Thyroid gland (tissue), 4 donors: Measurements from ENCODE around the gene PREX1. TPM values are rescaled to one million over a fixed set of nuclear protein-coding genes. Genes with fewer than 3 reads are reported as not detected.
A peak's percentile ranks its signal among the peaks of the same experiment; 100 is the strongest.
"Not testable (repeated sequence)": the region's sequence is repeated elsewhere in the genome, so short reads cannot be mapped to it uniquely, and the experiment has no call there.

ENCODE experiments used
- DNase-seq, 2 donors: peaks; one replicate each; pipeline ENCODE4 v3.0.0-alpha.2; 2019
- H3K27ac ChIP-seq, 3 donors: fragments of 200-600 bp; sonication (generic); 1 replicate in 2 of 3; 2 replicates in 1 of 3; pipeline ENCODE4 v1.5.1; 2016 to 2019; ENCODE audit warnings: mild to moderate bottlenecking in 1 of 3, moderate library complexity in 1 of 3
- H3K27me3 ChIP-seq: fragments of 200-600 bp; sonication (generic); one replicate; pipeline ENCODE4 v1.5.1; 2019
- H3K36me3 ChIP-seq, 2 donors: fragments of 200-600 bp; sonication (generic); one replicate each; pipeline ENCODE4 v1.5.1; 2016 to 2019
- H3K4me1 ChIP-seq, 2 donors: fragments of 200-600 bp; sonication (generic); one replicate each; pipeline ENCODE4 v1.5.1; 2017 to 2019
- H3K4me3 ChIP-seq, 3 donors: fragments of 200-600 bp; sonication (generic); replicated peaks in 1 of 3; 1 replicate in 2 of 3; 2 replicates in 1 of 3; pipeline ENCODE4 v1.5.1; 2016; ENCODE audit warnings: mild to moderate bottlenecking in 1 of 3
- H3K9me3 ChIP-seq: fragments of 200-600 bp; sonication (generic); one replicate; pipeline ENCODE4 v1.5.1; 2017
- POLR2A ChIP-seq, 2 donors: fragments of 450-650 bp; IDR thresholded peaks; one replicate each; pipeline ENCODE4 v1.6.1; 2017; ENCODE audit warnings: antibody characterized with exemption in 2 of 2, mild to moderate bottlenecking in 2 of 2, moderate library complexity in 1 of 2
- WGBS, 2 donors: methylation state at CpG; one replicate each; pipeline ENCODE4 v1.1.5; 2017; 5-methylcytosine and 5-hydroxymethylcytosine counted together
- intact Hi-C: fragments of 100-400 bp; cut with DNase I; formaldehyde crosslinking; loops from one replicate; pipeline ENCODE4 v1.15.1; 2023
- total RNA-seq, 4 donors: library from RNA; depleted of rRNA; stranded (reverse); fragments of >200 nt; gene quantifications; one replicate each; pipeline ENCODE4 v1.2.3, GENCODE V29; 2016
- TF ChIP-seq, protein P1 (sequence below), 6 experiments: fragments of 200-600 bp in 3 of 6; fragments of 450-650 bp in 3 of 6; sonication (generic) in 3 of 6; IDR thresholded peaks; one replicate each; pipeline ENCODE4 v1.5.1; 2016 to 2019; ENCODE audit warnings: antibody characterized with exemption in 6 of 6, mild to moderate bottlenecking in 2 of 6, inconsistent platforms in 1 of 6, moderate library complexity in 1 of 6

PREX1 gene
- total RNA-seq, 4 donors from 2014 or later, result 10.2 to 42.7 (median 18.7) TPM

DNA sequence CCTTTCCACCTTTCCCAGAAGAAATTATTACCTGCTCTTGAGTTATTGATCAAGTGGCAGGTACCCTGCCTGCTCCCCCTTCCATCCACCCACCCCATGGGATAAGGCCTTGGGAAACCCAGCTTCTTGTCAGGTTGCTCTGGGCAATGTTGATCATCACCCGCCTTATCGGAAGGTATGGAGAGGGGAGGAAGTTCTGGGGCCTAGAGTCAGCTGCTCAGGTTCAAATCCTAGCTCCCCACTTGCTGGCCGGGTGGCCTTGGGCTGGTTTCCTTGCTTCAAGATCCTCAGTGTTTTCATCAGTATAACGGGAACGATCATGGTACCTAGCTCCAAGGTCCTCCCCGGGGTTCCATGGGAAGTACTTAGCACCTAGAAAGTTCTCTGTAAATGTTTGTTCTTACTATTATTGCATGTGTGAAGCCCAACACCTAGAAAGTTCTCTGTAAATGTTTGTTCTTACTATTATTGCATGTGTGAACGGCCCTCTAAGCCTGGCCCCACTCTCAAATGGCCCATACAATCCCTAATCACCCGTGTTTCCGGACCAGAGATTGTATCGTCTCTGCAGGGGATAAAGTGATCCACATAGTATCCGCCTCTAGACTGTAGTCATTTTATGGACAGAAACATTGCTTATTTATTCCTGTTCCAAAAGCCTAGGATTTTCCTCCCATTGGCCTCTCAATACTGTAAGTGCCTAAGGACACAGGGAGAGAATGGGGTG, 1.1 kb upstream of the PREX1 start:
- peak overlapping the region in 1 of 3 donors; percentile 43 for H3K4me3 ChIP-seq
- intact Hi-C loops, result loop anchor here (5.0 kb wide), 1 partner anchor 147 kb away; no protein-coding TSS in a partner anchor

DNA sequence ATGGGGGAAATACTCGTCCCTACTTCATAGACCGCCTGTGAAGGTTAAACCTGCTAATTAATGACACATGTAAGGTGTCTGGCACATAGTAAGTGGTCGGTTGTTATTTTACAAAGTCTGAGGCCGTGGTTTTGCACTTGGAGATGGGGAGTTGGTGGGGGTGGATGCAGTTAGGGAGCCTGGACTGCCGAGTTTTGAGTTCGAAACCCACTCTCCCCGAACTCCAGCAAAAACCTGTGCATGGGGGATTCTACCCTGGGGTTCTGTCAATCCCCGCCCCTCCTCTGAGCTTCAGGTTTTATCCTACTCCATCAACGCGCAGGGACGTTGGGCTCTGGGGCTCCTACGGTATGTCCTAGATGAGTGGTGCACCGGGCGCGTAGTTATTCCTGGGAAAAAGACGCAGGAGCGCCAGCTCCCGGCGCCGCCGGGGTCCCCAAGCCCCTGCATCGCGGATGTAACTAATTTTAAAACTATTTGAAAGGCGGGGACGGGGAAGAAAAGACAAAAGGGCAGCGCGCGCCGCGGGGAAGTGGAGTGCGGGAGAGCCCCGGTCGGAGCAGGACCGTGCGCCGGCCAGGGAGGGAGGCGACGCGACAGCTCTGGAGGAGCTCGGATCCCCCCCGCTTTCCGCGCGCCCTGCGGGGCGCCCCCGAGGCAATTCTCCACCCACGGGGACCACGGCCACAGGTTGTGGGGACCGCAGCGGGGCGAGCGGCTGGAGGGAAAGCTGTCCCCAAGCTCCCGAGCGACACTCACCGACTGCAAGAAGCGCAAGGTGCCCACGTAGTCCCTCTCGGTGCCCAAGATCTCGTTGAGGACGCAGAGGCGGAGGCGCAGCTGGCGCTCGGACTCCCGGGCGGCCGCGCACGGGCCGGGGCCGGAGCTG, 672 bp downstream of the PREX1 start:
- Histone ChIP-seq H3K27me3 (no peaks in the 10 kb centered on the region), H3K9me3 (no peaks in the 10 kb centered on the region), H3K4me1 (peaks cover 24 to 58% of the 10 kb centered on the region in 2 donors), H3K27ac (peak overlapping the region in 1 of 3 donors; percentile 46), H3K4me3 (peak overlapping the region in 2 of 3 donors; percentile 57 to 65), H3K36me3 (no peaks in the 10 kb centered on the region)
- peak; percentile 39 for DNase-seq
- intact Hi-C loops, result loop anchor here (5.0 kb wide), 1 partner anchor 145 kb away; no protein-coding TSS in a partner anchor
- TF ChIP-seq, protein P1, sequence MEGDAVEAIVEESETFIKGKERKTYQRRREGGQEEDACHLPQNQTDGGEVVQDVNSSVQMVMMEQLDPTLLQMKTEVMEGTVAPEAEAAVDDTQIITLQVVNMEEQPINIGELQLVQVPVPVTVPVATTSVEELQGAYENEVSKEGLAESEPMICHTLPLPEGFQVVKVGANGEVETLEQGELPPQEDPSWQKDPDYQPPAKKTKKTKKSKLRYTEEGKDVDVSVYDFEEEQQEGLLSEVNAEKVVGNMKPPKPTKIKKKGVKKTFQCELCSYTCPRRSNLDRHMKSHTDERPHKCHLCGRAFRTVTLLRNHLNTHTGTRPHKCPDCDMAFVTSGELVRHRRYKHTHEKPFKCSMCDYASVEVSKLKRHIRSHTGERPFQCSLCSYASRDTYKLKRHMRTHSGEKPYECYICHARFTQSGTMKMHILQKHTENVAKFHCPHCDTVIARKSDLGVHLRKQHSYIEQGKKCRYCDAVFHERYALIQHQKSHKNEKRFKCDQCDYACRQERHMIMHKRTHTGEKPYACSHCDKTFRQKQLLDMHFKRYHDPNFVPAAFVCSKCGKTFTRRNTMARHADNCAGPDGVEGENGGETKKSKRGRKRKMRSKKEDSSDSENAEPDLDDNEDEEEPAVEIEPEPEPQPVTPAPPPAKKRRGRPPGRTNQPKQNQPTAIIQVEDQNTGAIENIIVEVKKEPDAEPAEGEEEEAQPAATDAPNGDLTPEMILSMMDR (IDR thresholded peaks at IDR 0.05), result no peak
- no peak for TF ChIP-seq POLR2A (IDR thresholded peaks at IDR 0.05)
- WGBS, 2 donors, result 5 to 9% methylated on average over 35 to 56 of the region's 72 CpGs

More for the DNA sequence above, 1.1 kb upstream of the PREX1 start:
- H3K27ac ChIP-seq, result peak overlapping the region in 2 of 3 donors; percentile 65 to 78
- no peaks in the 10 kb centered on the region for H3K9me3 ChIP-seq
- no peaks in the 10 kb centered on the region for H3K36me3 ChIP-seq
- H3K4me1 ChIP-seq, result peaks cover 24 to 56% of the 10 kb centered on the region in 2 donors
- H3K27me3 ChIP-seq, result no peaks in the 10 kb centered on the region
- 72 to 81% methylated on average over 11 of the region's 11 CpGs for WGBS, 2 donors
- TF ChIP-seq, protein P1 (IDR thresholded peaks at IDR 0.05), result no peak
- TF ChIP-seq POLR2A (IDR thresholded peaks at IDR 0.05), result no peak
- DNase-seq, result no peak

DNA sequence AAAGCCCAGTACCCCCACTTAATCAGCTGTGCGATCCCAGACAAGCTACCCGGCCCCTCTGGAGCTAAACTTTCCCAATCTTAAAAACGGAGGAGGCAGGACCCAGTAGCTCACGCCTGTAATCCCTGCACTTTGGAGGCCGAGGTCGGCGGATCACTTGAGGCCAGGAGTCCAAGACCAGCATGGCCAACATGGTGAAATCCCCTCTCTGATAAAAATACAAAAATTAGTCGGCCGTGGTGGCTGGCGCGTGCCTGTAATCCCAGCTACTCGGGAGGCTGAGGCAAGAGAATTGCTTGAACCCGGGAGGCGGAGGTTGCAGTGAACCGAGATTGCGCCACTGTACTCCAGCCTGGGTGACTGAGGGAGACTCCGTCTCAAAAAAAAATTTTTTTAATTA, 1.3 kb downstream of the PREX1 start:
- peak overlapping the region in 1 of 3 donors; percentile 19 for H3K27ac ChIP-seq
- not testable (repeated sequence) for DNase-seq, H3K9me3 ChIP-seq, H3K36me3 ChIP-seq, H3K27me3 ChIP-seq
- intact Hi-C loops, result loop anchor here (5.0 kb wide), 1 partner anchor 144 kb away; no protein-coding TSS in a partner anchor
- 60 to 71% methylated on average over 17 of the region's 17 CpGs for WGBS, 2 donors
- peak overlapping the region in 1 of 3 donors; percentile 57 for H3K4me3 ChIP-seq
- H3K4me1 ChIP-seq, result peaks cover 24 to 58% of the 10 kb centered on the region in 2 donors

DNA sequence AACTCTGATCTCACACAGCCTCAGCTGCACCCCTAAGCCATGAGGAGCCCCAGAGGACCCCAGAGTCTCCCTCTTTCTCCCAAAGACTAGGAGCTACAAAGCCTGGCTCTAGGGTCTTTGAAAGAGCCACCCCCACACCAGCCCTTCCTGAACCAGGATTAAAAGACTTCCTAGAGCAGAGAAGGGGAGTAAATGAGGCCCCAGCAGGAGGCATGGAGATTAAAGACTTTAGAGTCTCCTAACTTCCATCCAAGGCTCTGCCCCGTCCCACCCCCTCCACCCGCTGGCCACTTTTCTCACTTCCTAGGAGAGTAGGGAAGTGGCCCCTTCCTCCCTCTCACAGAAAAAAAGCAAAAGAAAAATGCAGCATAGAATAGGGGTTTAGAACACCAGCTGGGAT, 1.7 kb downstream of the PREX1 start:
- H3K4me3 ChIP-seq, result peak overlapping the region in 1 of 3 donors; percentile 57
- TF ChIP-seq POLR2A (IDR thresholded peaks at IDR 0.05), result no peak
- TF ChIP-seq, protein P1 (IDR thresholded peaks at IDR 0.05), result no peak
- H3K27ac ChIP-seq, result peak overlapping the region in 1 of 3 donors; percentile 19
- peaks cover 22 to 58% of the 10 kb centered on the region in 2 donors for H3K4me1 ChIP-seq
- WGBS, 2 donors, result 73 to 83% methylated on average over 2 of the region's 2 CpGs
- no peak for DNase-seq
- no peaks in the 10 kb centered on the region for H3K36me3 ChIP-seq
- H3K9me3 ChIP-seq, result no peaks in the 10 kb centered on the region
- intact Hi-C loops, result loop anchor here (5.0 kb wide), 1 partner anchor 144 kb away; no protein-coding TSS in a partner anchor
- H3K27me3 ChIP-seq, result no peaks in the 10 kb centered on the region

DNA sequence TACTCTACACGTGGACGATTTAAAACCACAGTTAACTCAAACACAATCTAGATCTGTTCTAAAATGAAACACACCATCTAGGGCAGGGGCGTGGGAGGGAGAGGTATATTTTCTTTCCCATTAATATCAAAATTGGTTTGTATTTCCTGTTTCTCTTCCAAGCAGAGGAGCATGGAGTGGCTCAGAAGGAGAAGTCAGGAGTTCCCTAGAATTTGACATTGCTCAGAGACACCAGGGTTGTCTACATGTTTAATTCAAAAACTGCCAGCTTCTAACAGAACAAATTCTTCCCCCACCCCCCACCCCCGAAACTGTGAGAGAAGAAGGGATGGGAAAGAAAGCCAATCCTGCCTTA, 2.3 kb downstream of the PREX1 start:
- no peak for TF ChIP-seq POLR2A (IDR thresholded peaks at IDR 0.05)
- TF ChIP-seq, protein P1 (IDR thresholded peaks at IDR 0.05), result no peak
- H3K27ac ChIP-seq, result no peak overlapping the region
- DNase-seq, result no peak
- intact Hi-C loops, result loop anchor here (5.0 kb wide), 1 partner anchor 143 kb away; no protein-coding TSS in a partner anchor
- no peaks in the 10 kb centered on the region for H3K9me3 ChIP-seq
- H3K36me3 ChIP-seq, result no peaks in the 10 kb centered on the region
- no peaks in the 10 kb centered on the region for H3K27me3 ChIP-seq
- peaks cover 22 to 61% of the 10 kb centered on the region in 2 donors for H3K4me1 ChIP-seq
- 71 to 77% methylated on average over 4 of the region's 4 CpGs for WGBS, 2 donors
- peak overlapping the region in 1 of 3 donors; percentile 57 for H3K4me3 ChIP-seq
